Measurements from ENCODE around the gene TGFB2.
"Not testable (repeated sequence)": the region's sequence is repeated elsewhere in the genome, so short reads cannot be mapped to it uniquely, and the experiment has no call there.

TGFB2 gene

GRCh38 chr1:218344814-218345672 lies at the start of gene TGFB2:
Gene TGFB2 (plus strand): TSS chr1:218345336. CDS start chr1:218346702, 1,366 bp downstream.
- peak; percentile 23 for DNase-seq

GRCh38 chr1:218296162-218296561 lies 49.0 kb upstream of the TGFB2 start:
- DNase-seq = no peak

GRCh38 chr1:218297461-218297860 lies 47.7 kb upstream of the TGFB2 start:
- no peak for DNase-seq

- no peak for DNase-seq
Measured at GRCh38 chr1:218297867-218298266, 47.3 kb upstream of the TGFB2 start.

- DNase-seq = no peak
Measured at GRCh38 chr1:218298398-218298797, 46.7 kb upstream of the TGFB2 start.

- no peak for DNase-seq
Measured at GRCh38 chr1:218299416-218299815, 45.7 kb upstream of the TGFB2 start.

GRCh38 chr1:218301217-218301616 lies 43.9 kb upstream of the TGFB2 start:
- no peak for DNase-seq

GRCh38 chr1:218302155-218302554 lies 43.0 kb upstream of the TGFB2 start:
- DNase-seq = no peak

GRCh38 chr1:218303176-218303879 lies 41.8 kb upstream of the TGFB2 start:
- no peak for DNase-seq

- DNase-seq = peak; percentile 87
Measured at GRCh38 chr1:218304281-218305039, 40.7 kb upstream of the TGFB2 start.

GRCh38 chr1:218305472-218306064 lies 39.6 kb upstream of the TGFB2 start:
- DNase-seq = no peak

GRCh38 chr1:218312509-218312908 lies 32.6 kb upstream of the TGFB2 start:
- DNase-seq = no peak

GRCh38 chr1:218314316-218314715 lies 30.8 kb upstream of the TGFB2 start:
- DNase-seq = no peak

- DNase-seq = no peak
Measured at GRCh38 chr1:218315638-218316037, 29.5 kb upstream of the TGFB2 start.

- DNase-seq = no peak
Measured at GRCh38 chr1:218317061-218317460, 28.1 kb upstream of the TGFB2 start.

- DNase-seq = not testable (repeated sequence)
Measured at GRCh38 chr1:218320182-218320581, 25.0 kb upstream of the TGFB2 start.

- DNase-seq = no peak
Measured at GRCh38 chr1:218322762-218323161, 22.4 kb upstream of the TGFB2 start.

GRCh38 chr1:218323568-218324225 lies 21.4 kb upstream of the TGFB2 start:
- no peak for DNase-seq

- DNase-seq = no peak
Measured at GRCh38 chr1:218324226-218324580, 20.9 kb upstream of the TGFB2 start.

- DNase-seq = no peak
Measured at GRCh38 chr1:218328769-218329168, 16.4 kb upstream of the TGFB2 start.

GRCh38 chr1:218330043-218330623 lies 15.0 kb upstream of the TGFB2 start:
- peak; percentile 54 for DNase-seq

GRCh38 chr1:218332416-218332815 lies 12.7 kb upstream of the TGFB2 start:
- DNase-seq = no peak

Measured in DMS79 treated with DMSO at 0.1 percent for 48 hours (cell line).